ENCODE results near the gene DLG1.
A peak's percentile ranks its signal among the peaks of the same experiment; 100 is the strongest.

DLG1 gene

DNA sequence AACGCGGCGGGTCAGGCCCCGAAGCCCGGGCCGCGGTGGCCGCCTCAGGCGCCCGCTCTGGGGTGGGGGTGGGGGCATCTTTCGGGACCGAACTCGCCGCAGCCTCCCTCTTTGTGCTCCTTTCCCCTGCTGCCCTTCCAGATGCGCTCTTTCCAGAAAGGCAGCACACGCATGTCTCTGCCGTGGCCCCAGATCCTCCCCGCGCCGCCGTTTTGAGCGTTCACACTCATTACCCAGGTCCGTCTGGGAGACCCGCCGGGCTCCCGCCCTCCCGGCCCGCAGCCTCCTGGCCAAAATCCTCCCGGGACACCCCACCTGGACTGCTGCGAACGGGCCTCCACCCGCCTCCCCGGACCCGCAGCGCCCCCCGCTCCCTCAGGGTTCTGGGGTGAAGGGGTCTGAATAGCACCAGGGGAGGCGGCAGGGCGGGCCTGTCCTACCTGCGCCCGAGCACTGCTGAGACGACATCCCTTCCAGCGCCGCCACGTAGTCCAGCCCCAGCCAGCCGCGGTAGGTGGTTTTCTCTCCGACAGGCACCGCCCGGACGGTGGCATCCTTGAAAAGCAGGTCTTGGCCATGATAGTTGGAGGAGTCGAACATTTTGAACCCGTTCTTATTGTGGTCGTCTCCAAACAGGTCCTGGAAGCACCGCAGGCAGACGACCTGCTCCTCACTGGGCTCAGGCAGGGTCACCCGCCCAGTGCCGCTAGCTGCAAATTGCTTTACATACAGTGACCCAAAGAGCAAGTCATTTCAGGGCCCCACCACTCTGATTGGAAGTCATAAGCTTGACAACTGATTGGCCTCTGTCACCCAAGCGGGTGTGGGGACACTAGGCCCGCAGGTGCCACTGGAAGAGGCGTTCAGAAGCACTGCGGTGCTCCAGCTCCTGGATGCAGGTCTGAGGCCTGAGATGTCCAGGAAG, 294.7 kb downstream of the DLG1 start:
- H3K4me3 ChIP-seq (ENCODE audit: low read length) = peak overlapping the region; percentile 63
- no peak for TF ChIP-seq CTCF (conservative IDR thresholded peaks at IDR 0.05; ENCODE audit: low read length)
- no peak for DNase-seq (ENCODE audit: low read depth)

GRCh38 chr3:197002701-197003454, 295.5 kb downstream of the DLG1 start:
- peak; percentile 62 for DNase-seq (ENCODE audit: low read depth)
- peak overlapping the region; percentile 63 for H3K4me3 ChIP-seq (ENCODE audit: low read length)
- peak; percentile 38 for TF ChIP-seq CTCF (conservative IDR thresholded peaks at IDR 0.05; ENCODE audit: low read length)

GRCh38 chr3:197001972-197002700, 296.3 kb downstream of the DLG1 start:
- DNase-seq (ENCODE audit: low read depth) = no peak
- TF ChIP-seq CTCF (conservative IDR thresholded peaks at IDR 0.05; ENCODE audit: low read length) = no peak
- H3K4me3 ChIP-seq (ENCODE audit: low read length) = peak overlapping the region; percentile 39

- TF ChIP-seq CTCF (conservative IDR thresholded peaks at IDR 0.05; ENCODE audit: low read length) = no peak
- DNase-seq (ENCODE audit: low read depth) = no peak
- no peak overlapping the region for H3K4me3 ChIP-seq (ENCODE audit: low read length)
Measured at GRCh38 chr3:197001106-197001971, 297.1 kb downstream of the DLG1 start.

- no peak for DNase-seq (ENCODE audit: low read depth)
- H3K4me3 ChIP-seq (ENCODE audit: low read length) = no peak overlapping the region
- no peak for TF ChIP-seq CTCF (conservative IDR thresholded peaks at IDR 0.05; ENCODE audit: low read length)
Measured at GRCh38 chr3:197000211-197000610, 298.2 kb downstream of the DLG1 start.
